HG03097 (cell line): Measurements from ENCODE around the gene HOXB2.
"Not testable (repeated sequence)": the region's sequence is repeated elsewhere in the genome, so short reads cannot be mapped to it uniquely, and the experiment has no call there.

Source experiments
- ATAC-seq: cut with Tn5 transposase; IDR thresholded peaks from one replicate; pipeline ENCODE4 v1.9.1; 2021; ENCODE audit not compliant: unreplicated experiment, low FRiP score

The HOXB2 gene

DNA sequence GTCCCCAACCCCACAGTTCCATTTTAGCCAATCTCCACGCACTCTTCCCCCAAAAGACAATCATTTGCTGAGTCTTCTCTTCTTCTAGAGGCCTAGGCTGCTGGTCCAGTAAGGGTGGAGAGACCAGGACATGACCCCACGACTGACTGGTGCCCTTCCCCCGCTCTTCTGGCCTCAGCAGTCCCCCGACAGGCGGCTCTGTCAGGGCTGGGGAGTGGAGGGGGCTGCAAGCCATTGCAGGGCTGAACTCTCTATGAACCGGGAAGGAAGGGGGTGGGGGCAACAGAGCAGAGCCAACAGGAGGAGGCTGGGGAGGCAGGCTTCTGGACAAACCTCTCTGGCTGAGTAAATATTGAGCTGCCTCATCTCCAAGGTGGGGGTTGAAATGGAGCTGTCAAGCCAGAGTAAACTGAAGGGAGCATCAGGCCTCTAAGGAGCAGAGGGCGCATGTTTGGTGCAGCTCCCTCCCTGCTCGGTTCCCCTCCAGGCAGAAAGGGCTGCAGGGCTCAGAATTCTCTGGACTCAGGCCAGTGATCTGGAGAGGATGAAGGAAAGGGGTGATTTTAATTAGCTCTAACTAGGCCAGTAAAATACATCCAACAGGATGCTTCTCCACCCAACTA is 22.8 kb downstream of the HOXB2 start:
- no peak for ATAC-seq

DNA sequence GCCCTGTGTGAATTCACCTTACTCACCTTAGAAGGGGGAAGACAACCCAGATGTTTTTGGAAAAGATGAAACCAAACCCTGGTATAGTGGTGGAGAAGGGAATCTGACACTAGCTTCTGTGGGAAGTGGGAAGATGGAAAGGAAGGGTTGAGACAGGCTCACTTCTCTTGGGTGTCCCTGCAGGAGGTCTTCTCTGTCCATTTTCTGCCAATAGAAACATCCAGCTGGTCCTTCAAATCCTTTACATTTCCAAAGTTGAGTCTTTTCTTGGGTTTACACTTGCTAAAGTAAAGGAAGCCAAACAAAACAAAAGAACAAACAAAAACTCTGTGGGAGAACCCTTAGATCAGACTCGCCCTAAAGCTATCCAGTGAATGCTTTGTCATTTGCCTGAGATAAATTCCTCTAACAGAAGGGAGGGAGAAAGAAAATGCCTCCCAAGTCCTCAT is 24.3 kb downstream of the HOXB2 start:
- ATAC-seq, result no peak

DNA sequence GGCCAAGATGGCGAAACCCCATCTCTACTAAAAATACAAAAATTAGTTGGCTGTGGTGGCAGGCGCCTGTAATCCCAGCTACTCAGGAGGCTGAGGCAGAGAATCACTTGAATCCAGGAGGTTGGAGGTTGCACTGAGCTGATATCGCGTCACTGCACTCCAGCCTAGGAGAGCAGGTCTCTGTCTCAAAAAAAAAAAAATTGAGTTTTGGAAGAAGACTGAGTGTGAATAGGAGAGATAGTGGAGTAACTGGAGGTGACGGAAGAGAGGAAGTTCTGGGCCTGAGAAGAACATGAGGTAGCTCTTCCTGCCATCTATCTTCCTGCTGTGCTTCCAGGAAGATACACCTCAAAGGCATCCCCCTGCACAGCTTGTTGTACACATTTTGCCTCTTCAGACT is 25.5 kb downstream of the HOXB2 start:
- ATAC-seq, result no peak

DNA sequence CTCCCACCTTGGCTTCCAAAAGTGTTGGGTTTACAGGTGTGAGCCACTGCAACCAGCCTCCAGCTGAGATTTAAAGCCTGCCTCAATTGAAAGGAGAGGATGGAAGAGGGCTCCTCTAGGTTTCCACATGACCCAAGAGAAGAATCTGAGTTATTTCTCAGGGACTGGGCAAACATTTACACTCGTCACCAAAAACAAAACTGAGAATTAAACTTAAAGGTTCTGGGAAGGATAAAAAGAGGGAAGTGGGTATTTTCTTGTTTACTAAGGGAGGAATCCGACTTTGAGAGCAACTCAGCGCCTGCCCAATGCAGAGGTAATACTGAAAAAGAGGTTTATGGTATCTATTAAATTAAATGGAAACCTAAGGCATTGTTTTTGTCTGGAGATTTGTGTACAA is 27.4 kb downstream of the HOXB2 start:
- ATAC-seq, result no peak

- ATAC-seq, result no peak
Observed at GRCh38 chr17:48515925-48516900, 28.7 kb downstream of the HOXB2 start.

DNA sequence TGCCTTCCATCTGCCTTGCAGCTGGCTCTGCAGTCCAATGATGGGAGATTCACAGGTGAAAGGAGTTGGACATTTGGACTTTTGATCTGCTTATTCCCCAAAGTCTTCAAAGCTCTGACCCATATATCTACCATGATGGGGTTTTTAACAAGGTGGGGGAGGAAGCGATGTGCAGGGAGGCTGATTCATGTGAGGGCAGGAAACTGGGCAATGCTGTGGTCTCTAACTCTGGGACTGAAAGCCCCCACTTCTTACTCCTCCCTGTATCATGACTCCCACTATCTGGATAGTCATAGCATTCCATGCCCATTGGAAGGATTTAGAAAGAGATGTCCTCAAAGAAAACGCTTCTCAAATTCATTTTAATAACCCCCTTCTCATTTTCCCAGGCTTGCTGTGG is 30.4 kb downstream of the HOXB2 start:
- ATAC-seq, result no peak

GRCh38 chr17:48513666-48514455 is 31.0 kb downstream of the HOXB2 start:
- no peak for ATAC-seq

DNA sequence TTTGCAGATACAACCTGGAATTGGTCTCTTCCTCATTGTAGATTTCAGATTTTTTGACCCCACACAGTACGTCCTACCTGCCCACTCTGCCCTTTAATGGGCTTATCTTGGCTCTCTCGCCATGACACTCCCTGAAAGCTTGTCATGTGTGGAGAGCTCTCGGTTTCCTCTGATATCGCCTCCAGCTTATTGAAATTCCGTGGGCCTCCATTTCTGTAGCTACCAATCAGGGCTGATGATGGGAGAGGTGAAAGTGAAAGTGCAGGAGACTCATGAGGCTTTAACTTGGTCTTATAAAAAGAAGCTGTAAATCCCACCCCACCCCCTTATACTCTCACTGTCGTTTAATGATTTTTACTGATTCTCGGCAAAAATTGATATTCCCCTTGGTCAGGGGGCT is 31.8 kb downstream of the HOXB2 start:
- no peak for ATAC-seq

DNA sequence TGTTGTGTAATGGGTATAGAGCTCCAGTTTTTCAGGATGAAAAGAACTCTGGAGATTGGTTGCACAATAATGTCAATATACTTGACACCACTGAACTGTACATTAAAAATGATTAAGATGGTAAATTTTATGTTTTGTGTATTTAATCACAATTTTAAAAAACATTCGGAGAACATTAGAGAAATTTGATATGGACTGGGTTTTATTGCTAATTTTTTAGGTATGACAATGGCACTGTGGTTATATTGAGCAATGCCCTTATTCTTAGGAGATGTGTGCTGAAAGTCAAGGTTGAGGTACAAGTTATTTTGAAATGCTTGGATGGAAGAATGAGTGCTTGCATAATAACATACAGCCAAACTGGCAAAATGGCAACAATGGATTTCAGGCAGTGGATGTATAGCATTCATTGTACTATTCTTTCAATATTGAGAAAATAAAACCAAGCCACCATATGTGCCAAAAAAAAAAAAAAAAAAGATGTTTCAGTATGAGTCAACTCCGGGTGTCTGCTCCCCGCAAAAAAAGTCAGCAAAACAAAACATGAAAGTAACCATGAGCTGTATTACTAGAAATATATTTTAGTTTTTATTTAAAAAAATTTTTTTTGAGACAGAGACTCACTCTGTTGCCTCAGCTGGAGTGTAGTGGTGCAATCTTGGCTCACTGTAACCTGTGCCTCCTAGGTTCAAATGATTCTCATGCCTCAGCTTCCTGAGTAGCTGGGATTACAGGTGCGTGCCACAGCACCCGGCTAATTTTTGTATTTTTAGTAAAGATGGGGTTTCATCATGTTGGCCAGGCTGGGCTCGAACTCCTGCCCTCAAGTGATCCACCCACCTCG is 33.9 kb downstream of the HOXB2 start:
- ATAC-seq, result no peak

DNA sequence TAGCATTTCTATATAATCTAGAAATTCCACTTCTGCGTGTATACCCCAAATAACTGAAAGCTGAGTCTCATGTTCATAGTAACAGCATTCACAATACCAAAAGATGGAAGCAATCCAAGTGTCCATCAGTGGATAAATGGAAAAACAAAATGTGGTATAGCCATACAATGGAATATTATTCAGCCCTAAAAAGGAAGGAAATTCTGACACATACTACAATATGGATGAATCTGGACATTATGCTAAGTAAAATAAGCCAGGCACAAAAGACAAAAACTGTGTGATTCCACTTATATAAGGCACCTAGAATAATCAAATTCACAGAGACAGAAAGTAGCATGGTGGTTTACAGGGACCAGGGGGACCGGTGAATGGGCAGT is 34.5 kb downstream of the HOXB2 start:
- no peak for ATAC-seq

GRCh38 chr17:48509708-48510107 is 35.2 kb downstream of the HOXB2 start:
- not testable (repeated sequence) for ATAC-seq

GRCh38 chr17:48506246-48506645 is 38.7 kb downstream of the HOXB2 start:
- ATAC-seq, result no peak

- ATAC-seq, result peak; percentile 69
Observed at GRCh38 chr17:48505788-48506187, 39.1 kb downstream of the HOXB2 start.

- ATAC-seq, result no peak
Observed at GRCh38 chr17:48504953-48505352, 40.0 kb downstream of the HOXB2 start.

DNA sequence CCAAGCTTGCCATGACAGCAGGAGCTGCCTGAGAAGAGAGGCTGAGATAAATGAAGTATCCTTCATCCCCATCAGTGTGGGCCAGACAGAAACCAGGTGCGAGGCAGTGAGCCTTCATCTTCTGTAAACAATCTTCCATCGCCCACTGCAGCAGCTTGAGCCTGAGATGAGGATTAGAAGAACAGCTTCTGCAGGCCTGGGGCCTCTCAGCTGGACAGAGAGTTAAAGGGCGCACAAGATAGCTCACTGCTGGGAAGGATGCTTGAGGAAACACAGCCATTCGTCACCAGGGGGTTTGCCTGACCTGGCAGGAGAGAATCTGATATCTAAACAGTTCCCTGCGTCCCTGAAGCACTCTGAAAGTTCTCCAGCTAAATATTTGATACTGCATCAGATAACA is 41.2 kb downstream of the HOXB2 start:
- ATAC-seq, result no peak

DNA sequence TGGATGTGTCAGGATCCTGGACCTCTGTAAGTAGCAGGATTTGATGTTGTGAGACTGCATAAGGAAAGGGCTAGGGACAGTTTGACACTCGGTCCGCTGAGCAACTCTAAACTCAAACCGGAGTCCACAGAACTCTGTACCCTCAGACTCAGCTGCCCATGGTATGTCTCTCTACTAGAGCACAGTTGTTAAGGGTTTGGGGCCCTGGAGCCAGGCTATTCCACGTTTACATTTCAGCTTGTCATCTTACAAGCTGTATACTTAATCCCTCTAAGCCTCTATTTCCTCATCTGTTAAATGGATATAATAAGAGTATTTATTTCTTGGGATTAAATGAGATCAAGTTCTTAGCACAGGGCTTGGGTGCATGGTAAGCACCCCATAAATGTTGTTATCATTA is 42.0 kb downstream of the HOXB2 start:
- ATAC-seq, result no peak

GRCh38 chr17:48502312-48502711 is 42.6 kb downstream of the HOXB2 start:
- no peak for ATAC-seq

- no peak for ATAC-seq
Observed at GRCh38 chr17:48500435-48501426, 44.2 kb downstream of the HOXB2 start.
